Mucosa of descending colon (tissue), 3 donors: Measurements from ENCODE around the gene FAM20B. TPM values are rescaled to one million over a fixed set of nuclear protein-coding genes. Genes with fewer than 3 reads are reported as not detected.

Experiments used
- ATAC-seq: fragments of 200-7000 bp; cut with Tn5 transposase; one replicate; pipeline ENCODE4 v1.9.1; 2020; ENCODE audit warnings: mild to moderate bottlenecking, moderate library complexity
- DNase-seq, 3 donors: peaks; one replicate each; pipeline ENCODE4 v3.0.0-alpha.2; 2020
- H3K36me3 ChIP-seq: fragments of 200-600 bp; one replicate; pipeline ENCODE4 v1.8.0; 2021; ENCODE audit warnings: low read depth, mild to moderate bottlenecking
- H3K4me1 ChIP-seq: fragments of 200-600 bp; one replicate; pipeline ENCODE4 v1.8.0; 2021; ENCODE audit warnings: low read depth, mild to moderate bottlenecking
- H3K4me3 ChIP-seq: fragments of 200-600 bp; one replicate; pipeline ENCODE4 v1.8.0; 2021; ENCODE audit warnings: mild to moderate bottlenecking
- H3K9me3 ChIP-seq: fragments of 200-600 bp; one replicate; pipeline ENCODE4 v1.8.0; 2021; ENCODE audit warnings: mild to moderate bottlenecking
- CTCF ChIP-seq: fragments of 200-600 bp; IDR thresholded peaks from one replicate; pipeline ENCODE4 v1.8.0; 2022; ENCODE audit warnings: antibody characterized with exemption, mild to moderate bottlenecking
- intact Hi-C, 2 donors: fragments of 100-400 bp; cut with DNase I in 1 of 2; cut with micrococcal nuclease in 1 of 2; formaldehyde crosslinking; loops; one replicate each; pipeline versions ENCODE4 v1.11.0 to v1.11.1; 2022; cut with DNase I, micrococcal nuclease
- total RNA-seq, 3 donors: library from RNA; stranded (reverse); fragmentation: NEBNext Ultra II Directional in 2 of 3; extraction: Animal tissue kit (Norgen Biotek cat#: 25700) in 2 of 3; gene quantifications; one replicate each; pipeline versions ENCODE4 v1.2.1 to v1.2.4, GENCODE V29; 2021 to 2023
- donor health status: DM: no; HTN: no; CAD: no; lungs with moderate emphysema.
- donor health status: DM: no; HTN: no; CAD: no.
- donor health status: DM: no; HTN: yes; CAD: no.

The FAM20B gene
- total RNA-seq, 3 donors from 2014 or later: 28.6 to 86.8 (median 36.5) TPM

- Histone ChIP-seq H3K4me1 (peaks cover 23% of the 10 kb centered on the region), H3K9me3 (no peaks in the 10 kb centered on the region), H3K4me3 (no peak overlapping the region), H3K36me3 (no peaks in the 10 kb centered on the region)
- peak; percentile 96 to 100 (median 98) for DNase-seq
- no peak for TF ChIP-seq CTCF
- ATAC-seq: peak; percentile 97
- intact Hi-C loops: no loop called here
These were observed 8.8 kb upstream of the FAM20B start for GRCh38 chr1:179016706-179017382.

- Histone ChIP-seq H3K4me1 (peaks cover 22% of the 10 kb centered on the region), H3K36me3 (no peaks in the 10 kb centered on the region), H3K4me3 (no peak overlapping the region), H3K9me3 (no peaks in the 10 kb centered on the region)
- intact Hi-C loops: no loop called here
- DNase-seq (peak in 1 of 3 donors; percentile 53), ATAC-seq (peak; percentile 85)
- TF ChIP-seq CTCF: no peak
These were observed 8.0 kb upstream of the FAM20B start for GRCh38 chr1:179017383-179018326.

GRCh38 chr1:179021873-179022272 is 3.8 kb upstream of the FAM20B start:
- Histone ChIP-seq H3K9me3 (no peaks in the 10 kb centered on the region), H3K4me3 (no peak overlapping the region), H3K4me1 (peaks cover 20% of the 10 kb centered on the region), H3K36me3 (no peaks in the 10 kb centered on the region)
- DNase-seq: no peak
- TF ChIP-seq CTCF: no peak
- intact Hi-C loops: no loop called here
- ATAC-seq: no peak

- no peak overlapping the region for H3K4me3 ChIP-seq
- no peak for DNase-seq
- H3K36me3 ChIP-seq: no peaks in the 10 kb centered on the region
- ATAC-seq: no peak
- intact Hi-C loops: no loop called here
- TF ChIP-seq CTCF: no peak
- H3K9me3 ChIP-seq: no peaks in the 10 kb centered on the region
- peaks cover 21% of the 10 kb centered on the region for H3K4me1 ChIP-seq
These were observed 1.6 kb upstream of the FAM20B start for GRCh38 chr1:179023946-179024650.

GRCh38 chr1:179025975-179026812 is 500 bp downstream of the FAM20B start:
- Histone ChIP-seq H3K4me1 (peaks cover 26% of the 10 kb centered on the region), H3K36me3 (no peaks in the 10 kb centered on the region), H3K4me3 (peak overlapping the region; percentile 85), H3K9me3 (no peaks in the 10 kb centered on the region)
- DNase-seq (peak; percentile 86 to 92 (median 91)), ATAC-seq (peak; percentile 91)
- TF ChIP-seq CTCF: no peak
- intact Hi-C loops: no loop called here
